ENCODE measurements around the gene HTRA3. TPM values are rescaled to one million over a fixed set of nuclear protein-coding genes. Genes with fewer than 3 reads are reported as not detected.

The HTRA3 gene
- polyA plus RNA-seq, 1 donor: 7.2 TPM

DNA sequence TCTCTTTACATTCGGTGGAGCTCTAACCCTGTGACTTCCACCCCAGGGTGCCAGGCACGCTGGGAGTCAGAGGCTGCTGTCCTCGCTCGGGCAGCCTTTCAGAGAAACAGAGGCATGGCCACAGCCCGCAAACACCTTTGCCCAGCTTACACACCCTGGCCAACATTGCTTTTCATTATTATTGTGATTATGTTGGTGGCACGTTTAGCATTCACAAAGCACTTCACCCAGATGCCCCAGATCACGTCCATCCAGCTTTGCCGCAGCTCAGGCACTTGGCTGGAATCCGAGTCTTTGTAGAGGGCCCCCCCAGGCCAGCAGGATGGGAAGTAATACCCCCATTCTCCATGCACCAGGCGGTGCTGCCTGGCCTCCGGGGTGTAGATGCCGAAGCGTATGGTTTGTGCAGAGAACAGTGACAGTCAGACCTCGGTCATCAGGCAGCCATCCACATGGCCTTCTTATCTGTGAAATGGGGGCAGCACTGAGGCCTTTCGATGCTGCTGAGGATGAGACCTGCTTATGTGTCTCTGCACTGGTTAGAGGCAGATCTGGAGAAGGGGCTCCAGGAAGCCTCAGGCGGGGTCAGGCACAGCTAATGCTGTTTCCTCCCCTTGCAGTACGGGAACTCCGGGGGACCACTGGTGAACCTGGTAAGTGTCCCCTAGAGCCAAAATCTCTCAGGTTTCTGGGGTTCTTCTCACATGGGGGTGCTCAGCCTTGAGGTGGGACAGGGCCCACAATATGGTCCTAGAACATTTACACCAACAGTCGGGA lies 22.3 kb downstream of the HTRA3 start:
- no peak for DNase-seq

DNA sequence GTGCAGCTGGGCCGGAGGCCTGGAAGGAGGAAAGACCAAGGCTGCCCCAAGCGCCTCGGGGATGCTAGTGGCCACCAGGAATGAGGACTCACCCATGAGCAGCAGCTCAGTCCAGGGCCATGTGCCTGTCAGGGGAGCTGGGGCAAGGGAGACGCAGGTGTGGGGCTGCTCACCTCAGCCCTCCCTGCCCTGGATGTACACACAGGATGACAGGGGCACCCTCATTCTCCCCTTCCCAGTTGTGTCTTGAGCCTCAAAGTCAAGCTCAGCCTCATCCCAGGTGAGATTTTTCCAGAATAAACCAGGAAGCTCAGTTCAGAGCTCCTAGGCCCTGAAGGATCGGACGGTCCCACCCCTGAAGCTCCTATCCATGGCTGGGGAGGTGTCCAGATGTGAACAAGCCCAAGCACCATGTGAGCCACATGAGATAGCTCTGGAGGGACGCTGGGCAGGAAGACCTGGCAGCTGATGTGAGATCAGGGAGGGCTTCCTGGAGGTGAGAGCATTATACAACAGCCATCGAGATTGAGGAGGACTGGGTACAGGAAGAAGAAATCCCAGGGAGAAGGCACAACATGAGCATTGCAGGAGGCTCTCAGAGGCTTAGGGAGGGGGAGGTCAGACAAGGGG lies 23.0 kb downstream of the HTRA3 start:
- DNase-seq: no peak

DNA sequence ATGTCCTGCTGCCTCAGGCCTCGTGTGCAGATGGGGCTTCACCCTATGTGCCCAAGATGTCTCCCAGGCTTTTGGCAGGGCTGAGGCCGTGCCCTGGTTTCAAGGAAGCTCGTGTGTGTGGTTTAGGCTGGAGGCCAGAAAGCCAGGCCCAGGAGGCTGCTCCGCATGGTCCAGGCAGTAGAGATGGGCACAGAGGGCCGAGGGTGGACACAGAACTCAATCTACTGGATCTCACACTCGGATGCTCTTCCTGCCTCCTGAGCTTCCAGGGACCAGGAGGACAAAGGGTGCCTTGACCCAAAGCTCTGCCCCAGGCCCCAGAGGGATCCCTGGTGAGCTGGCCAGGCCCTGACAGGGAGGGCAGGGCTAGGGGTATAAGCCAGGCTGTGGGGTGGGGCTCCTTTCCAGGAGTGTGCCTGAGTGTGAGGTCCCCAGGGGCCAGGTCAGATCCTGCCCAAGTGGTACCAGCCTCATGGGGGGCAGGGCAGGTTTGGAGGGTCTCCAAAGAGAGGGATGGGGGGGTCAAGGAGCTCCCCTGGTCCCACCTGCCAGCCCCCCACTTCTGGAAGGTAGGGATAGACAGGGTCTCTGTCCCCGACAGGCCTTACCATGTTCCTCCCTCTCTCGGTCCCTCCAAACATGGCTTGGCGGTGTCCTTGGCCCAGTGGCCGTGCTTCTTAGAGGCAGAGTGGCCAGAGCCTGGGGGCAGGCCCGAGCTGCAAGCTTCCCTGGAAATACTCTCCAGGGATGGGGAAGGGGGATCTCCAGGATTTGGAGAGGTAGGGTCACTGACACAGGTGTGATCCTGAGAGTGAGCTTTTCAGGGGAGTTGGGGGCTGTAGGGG lies 23.8 kb downstream of the HTRA3 start:
- no peak for DNase-seq

DNA sequence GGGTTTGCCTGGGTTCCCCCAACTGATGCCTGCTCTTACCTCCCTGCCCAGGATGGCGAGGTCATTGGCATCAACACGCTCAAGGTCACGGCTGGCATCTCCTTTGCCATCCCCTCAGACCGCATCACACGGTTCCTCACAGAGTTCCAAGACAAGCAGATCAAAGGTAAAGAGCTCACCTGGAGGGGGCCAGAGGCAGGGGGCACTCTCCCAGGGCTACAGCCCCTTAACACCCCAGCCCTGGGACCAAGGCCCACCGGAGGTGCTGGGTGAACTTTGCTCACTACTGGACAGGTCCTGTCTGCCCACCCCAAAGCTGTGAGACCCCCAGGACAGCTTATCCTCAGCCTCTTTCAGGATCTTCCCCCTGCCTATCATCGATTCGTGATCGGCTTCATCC lies 24.5 kb downstream of the HTRA3 start:
- DNase-seq: no peak

DNA sequence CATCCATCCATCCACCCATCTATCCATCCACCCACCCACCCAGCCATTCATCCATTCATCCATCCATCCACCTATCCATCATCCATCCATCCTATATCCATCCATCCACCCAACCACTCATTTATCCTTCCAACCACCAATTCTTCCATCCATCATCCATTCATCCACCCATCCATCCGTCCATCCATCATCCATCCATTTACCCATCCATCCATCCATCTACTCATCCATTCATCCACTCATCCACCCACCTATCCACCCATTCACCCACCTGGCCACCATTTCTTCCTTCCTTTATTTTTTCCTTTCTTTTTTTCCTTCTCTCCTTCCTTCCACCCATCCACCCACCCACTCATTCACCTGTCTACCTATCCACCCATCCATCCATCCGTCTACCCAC lies 25.2 kb downstream of the HTRA3 start:
- no peak for DNase-seq

DNA sequence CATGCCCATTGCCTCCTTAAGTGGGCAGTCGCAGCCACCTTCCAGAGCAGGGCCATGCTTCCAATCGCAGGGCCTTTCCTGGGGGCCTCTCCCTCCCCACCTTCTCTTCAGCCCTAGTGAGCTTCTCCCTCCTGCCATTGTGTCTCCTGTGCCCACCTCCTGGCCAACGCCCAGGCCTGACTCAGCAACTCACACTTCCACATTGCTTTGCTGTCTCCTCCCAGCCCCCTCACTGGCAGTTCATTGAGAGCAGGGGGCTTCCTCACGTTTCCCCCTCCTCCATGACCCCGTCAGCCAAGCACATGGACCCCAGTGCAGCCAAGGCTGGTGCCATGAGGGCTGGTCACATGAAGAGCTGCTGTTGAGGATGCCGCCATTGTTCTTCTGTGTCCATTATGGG lies 25.9 kb downstream of the HTRA3 start:
- no peak for DNase-seq

DNA sequence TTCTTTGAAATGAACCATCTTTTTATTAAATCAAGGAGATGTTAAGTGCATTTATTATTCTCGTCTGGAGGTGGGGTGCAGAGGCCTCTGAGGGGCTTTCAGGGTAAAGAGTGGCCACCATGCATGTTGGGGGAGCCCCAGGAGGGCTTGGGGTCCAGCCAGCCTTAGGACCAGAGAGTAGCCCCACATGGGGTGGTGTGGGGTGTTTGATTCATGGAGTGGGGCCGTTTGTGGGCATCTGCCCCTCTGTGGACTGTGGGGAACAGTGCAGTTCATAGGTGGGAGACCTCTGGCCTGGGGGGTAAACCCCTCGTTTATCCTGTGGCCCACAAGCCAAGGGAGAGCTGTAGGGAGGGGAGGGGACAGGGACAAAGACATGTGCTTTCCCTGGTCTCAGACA lies 26.9 kb downstream of the HTRA3 start:
- DNase-seq: no peak

DNA sequence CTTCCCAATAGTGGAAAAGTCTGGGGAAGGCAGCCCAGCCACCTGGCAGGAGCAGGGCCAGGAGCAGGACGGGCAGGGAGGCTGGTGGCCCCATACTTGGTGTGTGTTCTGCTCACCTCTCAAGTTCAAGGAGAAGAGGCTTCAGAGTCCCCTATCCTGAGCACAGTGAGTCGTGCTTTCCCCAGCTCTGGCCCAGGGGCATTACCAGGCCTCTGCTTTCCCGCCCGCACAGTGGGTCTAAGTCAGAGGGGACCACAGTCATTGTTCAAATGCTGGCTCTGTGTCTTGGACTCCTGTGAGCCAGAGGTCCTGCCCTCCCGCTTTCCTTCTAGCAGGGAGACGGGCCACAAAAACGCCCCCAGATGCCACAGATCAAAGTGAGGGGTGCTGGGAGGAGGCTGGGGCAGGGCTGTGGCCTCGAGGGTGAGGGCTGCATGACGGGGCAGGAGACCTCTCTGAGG lies 27.6 kb downstream of the HTRA3 start:
- no peak for DNase-seq

DNA sequence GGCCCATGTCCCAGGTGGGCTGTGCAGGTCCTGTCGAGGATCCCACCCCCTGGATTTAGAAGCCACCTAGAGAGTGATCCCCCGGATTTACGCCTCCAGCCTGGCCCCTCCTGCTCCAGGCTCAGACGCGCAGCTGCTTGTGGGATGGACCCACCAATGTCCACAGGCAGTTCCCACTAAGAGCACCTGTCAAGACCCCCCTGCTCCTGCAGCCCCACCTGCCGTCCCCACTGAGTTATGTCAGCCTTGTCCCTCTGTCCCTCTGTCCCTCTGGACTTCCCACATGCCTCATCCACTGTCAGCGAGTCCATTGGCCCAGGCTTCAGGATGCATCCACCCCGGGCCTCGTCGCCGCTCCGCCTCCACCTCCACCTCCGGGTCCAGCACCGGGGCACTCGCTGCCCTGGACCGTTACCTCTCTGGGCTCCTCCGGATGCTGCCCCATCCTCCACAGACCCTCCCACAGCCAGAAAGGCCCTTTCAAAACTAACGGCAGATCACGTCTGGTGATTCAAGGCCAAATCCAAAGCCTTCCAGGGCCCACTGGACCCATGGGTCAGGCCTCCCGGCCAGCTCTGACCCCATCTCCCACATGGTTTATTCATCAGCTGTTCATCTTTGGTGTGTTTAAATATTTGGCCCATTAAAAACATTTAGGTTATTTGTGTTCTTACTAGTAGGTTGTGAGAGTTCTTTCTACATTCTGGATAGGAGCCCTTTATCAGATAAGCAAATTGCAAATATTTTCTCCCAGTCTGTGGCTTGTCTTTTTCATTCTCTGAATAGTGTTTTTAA lies 28.3 kb downstream of the HTRA3 start:
- no peak for DNase-seq

DNA sequence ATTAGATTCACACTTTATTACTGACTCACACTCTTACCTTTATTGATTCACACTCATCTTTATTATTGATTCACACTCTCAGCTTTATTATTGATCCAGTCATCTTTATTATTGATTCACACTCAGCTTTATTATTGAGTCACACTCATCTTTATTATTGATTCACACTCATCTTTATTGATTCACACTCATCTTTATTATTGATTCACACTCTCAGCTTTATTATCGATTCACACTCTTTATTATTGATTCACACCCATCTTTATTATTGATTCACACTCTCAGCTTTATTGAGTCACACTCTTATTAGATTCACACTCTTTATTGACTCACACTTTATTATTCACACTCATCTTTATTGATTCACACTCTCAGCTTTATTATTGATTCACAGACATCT lies 31.3 kb downstream of the HTRA3 start:
- no peak for DNase-seq

DNA sequence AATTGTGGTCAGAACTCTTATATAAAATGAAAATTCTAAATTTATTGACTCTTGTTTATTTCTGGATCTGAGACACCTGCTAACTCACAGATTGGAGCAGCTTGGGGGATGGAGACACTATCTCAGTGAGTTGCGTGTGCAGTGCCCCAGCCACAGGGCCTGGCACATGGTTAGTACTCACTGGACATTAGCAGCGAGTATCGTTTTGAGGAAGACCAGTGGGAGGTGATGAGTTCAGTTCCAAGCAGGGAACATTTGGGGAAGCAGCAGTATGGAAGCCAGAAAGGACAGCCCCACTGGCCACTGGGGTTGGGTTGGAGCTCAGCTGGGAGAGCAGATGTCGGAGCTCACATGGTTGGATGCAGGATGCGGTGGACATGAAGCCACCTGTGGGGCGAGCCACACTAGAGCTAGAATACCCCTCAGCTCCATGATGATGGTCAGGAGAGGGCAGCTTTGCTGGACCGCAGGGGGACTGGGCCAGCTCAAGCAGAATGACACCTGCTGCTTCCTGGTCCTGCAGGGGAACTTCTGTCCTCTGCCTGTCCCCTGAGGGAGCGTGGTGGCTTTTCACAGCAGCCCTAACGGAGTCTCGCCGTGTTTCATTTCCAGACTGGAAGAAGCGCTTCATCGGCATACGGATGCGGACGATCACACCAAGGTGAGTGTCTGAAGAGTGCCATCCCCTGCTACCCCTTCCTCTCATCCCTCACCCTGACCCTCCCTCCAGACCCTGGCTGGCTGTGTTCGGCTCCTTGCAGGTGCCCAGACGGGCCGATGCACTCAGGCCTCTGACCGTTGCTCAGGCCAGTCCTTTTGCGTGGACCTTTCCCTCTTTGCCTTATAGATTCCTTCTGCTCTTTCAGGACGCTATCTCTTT lies 32.5 kb downstream of the HTRA3 start:
- no peak for DNase-seq

DNA sequence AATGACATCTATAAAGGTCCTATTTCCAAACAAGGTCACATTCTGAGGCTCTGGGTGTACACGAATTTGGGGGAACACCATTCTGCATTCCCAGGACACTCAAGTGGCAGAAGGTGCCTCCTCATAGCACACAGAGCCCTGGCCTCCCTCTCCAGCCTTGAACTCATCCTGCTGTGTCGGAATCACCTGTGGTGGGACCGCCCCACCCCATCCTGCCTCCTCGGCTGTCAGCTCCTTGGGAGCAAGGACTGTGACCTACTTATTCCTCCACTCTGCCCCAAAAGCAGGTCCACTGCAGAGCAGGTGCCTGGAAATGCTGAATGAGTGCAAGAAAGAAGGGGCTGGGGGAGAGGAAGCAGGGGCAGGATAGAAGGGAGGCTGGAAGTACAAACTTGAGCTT lies 33.5 kb downstream of the HTRA3 start:
- no peak for DNase-seq

DNA sequence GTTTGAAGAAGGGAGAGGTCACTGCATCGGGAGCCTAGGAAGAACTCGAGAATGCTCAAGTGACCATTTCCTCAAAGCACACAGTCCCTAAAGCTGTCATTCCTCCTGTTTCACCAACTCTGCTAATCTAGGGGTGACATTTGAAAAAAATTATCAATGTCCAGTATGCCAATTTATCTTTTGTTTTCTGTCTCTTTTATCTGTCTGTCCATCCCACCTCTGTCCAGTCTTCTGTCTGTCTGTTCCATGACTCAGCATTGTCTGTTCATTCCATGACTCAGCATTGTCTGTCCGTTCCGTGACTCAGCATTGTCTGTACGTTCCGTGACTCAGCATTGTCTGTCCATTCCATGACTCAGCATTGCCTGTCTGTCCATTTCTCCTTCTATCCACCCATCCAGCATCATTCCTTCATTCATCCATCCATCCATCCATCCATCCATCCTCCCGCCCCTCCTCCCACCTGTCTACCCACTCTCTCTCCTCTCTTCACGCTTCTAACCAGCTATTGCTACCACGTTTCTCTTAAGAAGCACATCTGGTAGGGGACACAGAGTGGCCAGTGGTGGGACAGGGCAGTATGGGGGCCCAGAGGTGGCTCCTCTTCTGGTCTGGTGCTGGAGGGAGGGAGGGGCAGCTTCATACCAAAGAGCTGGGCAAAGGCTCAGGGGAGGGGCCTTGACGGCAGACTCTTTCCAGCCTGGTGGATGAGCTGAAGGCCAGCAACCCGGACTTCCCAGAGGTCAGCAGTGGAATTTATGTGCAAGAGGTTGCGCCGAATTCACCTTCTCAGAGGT lies 34.1 kb downstream of the HTRA3 start:
- no peak for DNase-seq

DNA sequence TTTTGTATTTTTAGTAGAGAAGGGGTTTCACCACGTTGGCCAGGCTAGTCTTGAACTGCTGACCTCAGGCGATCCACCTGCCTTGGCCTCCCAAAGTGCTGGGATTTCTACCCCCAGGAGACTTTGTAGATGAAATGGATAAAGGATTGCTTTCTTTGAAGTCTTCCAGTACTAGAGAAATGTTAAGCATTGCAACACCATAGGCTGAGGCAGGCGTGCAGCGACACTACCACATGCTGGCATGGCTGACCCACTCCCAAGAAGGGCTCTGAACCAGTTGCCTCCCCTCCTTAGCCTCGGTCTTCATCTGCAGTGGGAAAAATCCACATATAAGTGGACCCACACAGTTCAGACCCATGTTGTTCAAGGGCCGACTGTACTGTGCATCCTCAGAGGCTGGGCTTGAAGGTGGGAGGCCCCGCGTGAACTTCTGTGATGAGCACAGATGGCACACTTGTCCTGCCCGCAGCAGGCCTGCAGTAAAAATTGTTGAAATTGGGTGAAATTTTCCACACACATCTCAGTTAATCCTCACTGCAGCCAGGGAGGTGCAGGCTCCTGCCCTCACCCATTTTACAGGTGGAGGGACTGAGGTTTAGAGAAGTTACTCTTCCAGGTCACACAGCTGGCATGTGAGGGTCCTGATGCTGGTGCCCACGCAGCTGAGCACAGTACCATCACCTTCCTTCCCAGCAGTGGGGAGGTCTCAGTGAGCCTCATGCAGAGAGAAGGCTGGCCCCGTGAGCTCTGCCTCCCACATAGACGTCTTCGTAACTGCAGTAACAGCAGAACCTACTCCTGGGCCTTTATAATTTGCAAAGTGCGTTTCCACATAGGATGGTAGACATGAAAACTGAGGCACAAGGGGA lies 35.5 kb downstream of the HTRA3 start:
- no peak for DNase-seq

DNA sequence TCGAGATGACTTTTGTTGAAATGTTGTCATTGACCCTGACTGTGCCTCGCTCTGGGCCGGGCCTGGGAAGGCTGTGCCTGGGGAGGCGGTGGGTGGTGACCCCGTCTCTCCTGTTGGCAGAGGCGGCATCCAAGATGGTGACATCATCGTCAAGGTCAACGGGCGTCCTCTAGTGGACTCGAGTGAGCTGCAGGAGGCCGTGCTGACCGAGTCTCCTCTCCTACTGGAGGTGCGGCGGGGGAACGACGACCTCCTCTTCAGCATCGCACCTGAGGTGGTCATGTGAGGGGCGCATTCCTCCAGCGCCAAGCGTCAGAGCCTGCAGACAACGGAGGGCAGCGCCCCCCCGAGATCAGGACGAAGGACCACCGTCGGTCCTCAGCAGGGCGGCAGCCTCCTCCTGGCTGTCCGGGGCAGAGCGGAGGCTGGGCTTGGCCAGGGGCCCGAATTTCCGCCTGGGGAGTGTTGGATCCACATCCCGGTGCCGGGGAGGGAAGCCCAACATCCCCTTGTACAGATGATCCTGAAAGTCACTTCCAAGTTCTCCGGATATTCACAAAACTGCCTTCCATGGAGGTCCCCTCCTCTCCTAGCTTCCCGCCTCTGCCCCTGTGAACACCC lies 36.4 kb downstream of the HTRA3 start:
- no peak for DNase-seq

DNA sequence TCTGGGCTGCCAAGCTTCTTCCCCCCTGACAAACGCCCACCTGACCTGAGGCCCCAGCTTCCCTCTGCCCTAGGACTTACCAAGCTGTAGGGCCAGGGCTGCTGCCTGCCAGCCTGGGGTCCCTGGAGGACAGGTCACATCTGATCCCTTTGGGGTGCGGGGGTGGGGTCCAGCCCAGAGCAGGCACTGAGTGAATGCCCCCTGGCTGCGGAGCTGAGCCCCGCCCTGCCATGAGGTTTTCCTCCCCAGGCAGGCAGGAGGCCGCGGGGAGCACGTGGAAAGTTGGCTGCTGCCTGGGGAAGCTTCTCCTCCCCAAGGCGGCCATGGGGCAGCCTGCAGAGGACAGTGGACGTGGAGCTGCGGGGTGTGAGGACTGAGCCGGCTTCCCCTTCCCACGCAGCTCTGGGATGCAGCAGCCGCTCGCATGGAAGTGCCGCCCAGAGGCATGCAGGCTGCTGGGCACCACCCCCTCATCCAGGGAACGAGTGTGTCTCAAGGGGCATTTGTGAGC lies 37.0 kb downstream of the HTRA3 start:
- no peak for DNase-seq

DNA sequence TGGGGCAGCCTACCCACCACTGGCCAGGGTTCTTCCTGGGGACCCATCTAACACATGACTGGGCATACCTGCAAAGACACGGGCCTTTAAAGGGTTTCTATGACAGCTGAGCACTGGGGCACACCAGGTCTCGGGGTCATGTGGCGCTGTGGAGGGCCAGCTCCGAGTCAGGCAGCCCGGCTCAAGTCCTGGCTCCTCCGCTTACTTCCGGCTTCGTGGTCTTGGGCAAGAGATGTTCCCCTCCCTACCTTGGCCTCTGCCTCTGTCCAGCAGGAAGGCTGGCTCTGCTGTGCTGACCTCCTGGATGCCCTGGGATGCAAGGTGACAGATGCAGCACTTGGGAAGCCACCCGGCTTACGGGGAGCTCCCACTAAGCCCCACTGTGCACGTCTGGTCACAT lies 37.6 kb downstream of the HTRA3 start:
- no peak for DNase-seq

DNA sequence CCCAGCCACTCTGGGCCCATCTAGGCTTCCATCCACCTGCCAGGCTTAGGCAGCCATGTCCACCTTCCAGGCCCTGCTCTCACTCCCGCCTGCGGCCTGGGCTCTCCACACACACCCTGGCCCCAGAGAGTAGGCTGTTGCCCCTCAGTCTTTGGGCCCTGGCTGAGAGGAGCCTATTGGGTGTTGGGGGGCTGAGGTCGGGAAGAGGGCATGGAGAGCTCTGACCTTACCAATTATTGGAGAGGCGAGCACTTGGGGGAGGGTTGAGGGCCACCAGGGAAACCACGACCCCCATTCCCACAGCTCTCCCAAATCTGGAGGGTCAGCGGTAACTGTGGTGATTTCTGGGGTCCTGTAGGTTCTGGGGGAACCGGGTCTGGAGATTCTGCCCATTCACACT lies 38.2 kb downstream of the HTRA3 start:
- DNase-seq: no peak

DNA sequence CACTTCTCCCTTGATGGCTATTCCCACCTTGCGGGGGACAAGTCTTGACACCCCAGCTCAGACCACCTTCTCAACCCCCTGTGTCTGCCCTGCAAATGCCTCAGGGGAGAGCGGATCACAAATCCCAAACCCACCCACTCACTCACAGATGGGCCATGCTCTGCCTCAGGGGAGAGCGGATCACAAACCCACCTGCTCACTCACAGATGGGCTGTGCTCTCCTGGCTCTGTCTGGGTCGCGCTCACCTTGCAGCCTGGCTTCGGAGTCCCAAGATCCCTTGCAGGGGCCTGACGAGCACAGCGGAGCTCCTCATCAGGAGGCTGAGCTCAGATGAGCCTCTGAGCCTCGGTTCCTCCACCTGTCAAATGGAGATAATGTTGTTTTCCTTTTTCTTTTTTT lies 38.6 kb downstream of the HTRA3 start:
- DNase-seq: no peak
